HG03159 (cell line): ENCODE measurements around the gene ZNF268.
"Not testable (repeated sequence)": the region's sequence is repeated elsewhere in the genome, so short reads cannot be mapped to it uniquely, and the experiment has no call there.

ENCODE experiments used
- ATAC-seq: cut with Tn5 transposase; IDR thresholded peaks from one replicate; pipeline ENCODE4 v1.9.1; 2021; ENCODE audit warnings: mild to moderate bottlenecking, moderate library complexity; ENCODE audit not compliant: unreplicated experiment

ZNF268 gene

DNA sequence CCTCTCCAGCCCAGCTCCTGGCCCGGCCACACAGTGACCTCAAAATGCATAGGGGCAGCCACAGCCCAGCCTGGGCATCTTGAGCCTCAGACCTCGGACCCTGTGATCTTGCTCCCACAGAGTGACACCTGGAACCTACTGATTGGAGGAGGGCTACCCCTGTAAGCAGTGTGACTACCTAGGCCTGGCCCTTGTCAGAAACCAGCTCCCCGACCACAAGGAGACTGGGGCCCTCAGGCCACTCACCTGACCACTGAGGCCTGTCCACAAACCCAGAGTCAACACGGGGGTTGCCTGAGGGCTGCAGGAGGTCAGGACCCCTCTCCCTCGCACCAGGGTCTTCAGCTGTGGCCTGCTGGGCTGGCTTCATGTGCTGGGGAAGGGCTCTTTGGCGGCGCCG is 45.4 kb downstream of the ZNF268 start:
- ATAC-seq = no peak

DNA sequence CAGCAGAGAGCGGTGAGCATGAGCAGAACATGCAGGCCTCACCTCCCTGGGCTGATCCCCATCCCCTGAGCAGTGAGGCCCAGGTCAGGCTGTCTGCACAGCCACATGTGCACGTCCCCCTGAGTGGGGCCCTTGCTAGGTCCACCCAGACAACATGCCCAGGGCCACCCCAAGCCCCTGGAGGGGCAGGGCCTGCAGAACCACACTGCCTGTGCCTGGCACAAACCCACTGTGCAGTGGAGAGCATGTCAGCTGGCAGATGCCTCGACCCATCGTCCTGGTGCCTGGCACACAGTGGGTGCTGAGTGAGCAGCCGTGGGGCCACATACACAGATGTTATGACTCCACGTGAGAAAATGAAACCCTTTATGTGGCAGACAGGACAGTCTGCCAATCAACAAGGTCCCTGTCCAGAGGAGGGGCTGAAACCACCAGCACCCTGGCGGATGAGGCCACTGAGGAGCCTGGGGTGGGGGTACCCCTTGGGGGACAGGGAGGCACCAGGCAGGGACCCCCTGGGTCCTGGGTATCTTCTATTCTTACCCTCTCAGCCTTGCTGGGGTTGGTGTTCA is 46.1 kb downstream of the ZNF268 start:
- ATAC-seq = no peak

DNA sequence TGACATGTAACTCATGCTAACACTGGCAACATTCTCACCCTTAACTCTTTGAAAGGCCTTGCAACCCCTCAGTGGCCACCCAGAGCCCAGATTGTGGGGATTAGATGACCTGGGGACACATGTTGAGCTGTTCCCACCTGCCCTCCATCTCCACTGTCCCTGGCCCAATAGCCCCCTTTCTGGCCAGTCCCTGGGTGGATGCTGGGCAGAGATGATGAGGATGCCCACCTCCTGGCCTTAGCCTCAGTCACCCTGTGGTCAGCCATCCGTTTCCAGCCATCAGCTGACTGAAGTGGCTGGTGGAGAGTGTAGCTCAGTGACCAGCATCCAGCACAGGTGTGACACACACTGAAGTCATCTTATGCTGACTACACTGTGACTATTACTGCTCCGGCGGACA is 49.7 kb downstream of the ZNF268 start:
- ATAC-seq = no peak

DNA sequence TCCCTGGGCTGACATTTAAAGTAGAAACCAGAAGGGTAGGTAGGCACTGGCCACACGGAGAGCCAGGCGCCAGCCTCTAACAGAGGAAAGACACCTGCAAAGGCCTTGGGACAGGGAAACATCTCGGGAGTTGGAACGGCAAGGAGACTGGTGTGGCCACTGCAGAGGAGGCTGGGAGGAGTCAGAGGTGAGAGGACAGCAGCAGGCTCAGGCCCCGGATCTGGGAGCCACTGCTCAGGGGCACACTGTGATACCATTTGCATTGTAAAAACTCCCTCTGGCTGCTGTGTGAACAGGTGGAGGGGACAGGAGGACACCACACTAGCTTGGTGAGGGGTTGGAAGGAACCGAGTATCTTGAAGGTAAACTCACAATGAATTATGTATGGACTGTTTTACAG is 51.7 kb downstream of the ZNF268 start:
- no peak for ATAC-seq

DNA sequence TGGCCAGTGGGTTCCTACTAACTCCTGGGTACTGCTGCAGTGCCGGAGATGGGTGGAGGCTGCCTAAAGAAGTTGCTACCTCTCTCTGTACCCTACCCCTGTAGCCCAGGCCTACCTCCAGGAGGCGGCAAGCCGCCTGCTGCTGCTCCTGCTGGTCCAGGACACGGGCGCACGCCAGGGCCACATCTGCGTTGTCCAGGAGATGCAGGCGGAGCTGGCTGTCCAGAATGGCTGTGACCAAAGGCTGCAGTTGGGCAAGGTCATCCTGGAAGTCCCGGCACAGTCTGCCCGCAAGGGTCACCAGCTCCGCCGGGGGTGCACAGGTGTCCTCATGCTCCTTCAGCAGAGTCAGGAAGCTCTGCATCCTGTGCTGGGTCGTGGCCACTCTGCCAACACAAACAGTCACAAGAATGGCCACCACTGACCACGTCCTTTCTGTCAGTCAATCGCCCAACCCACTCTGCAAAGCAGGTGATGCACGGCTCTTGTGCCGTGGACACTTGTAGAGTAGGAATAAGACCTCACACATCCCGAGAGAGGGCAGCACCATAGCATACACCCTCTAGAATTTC is 52.8 kb downstream of the ZNF268 start:
- ATAC-seq = no peak

DNA sequence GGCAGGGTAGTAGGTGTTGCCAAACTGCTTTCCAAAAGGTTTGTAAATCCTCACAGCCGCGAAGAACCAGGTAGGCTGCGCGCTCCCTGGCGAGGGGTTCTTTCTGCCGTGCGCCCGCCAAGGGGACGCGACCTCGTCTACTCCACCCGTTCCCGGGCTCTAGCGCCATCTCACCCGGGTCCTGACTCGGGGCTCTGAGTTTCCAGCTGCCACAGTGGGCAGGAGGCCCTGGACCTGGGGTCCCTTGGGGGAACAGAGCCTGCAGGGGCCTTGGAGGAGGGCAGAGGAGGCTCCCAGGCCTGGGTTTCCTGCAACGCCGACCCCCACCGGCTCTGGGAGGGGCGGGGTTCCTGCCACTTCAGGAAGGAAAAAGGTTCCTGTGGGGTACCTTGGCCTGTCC is 53.7 kb downstream of the ZNF268 start:
- ATAC-seq = no peak

DNA sequence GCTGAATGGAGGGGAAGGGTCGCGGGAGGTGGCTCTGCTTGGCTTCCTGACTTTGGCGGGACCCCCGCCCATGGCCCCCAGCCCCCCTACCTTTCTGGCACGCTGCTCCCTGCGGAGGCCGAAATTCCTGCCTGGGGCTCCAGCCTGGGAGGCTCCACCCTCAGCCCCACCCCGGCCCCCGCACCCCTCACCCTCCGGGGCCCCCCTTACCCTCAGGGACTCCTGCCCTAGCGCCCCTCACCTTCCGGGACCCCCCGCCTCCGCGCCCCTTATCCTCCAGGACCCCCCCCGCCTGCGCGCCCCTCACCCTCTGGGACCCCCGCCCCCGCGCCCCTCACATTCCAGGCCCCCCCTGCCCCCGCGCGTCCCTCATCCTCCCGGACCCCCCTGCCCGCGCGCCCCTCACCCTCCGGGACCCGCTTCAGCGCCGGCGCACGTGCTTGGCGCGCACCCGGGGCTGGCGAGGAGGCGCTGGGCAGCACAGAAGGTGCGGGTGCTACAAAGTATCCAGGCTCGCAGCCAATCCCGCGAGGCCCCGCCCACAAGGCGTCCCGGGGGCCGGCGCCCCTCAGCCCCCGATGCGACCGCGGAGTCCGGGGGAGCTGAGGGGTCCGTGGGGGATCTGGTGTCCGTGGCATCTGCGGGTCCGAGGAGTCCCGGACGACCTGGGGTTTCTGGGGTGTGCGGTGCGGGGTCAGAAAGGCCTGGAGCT is 54.3 kb downstream of the ZNF268 start, which contains the start of gene ANHX:
Gene ANHX, minus strand, starts transcription at position 477 of the 712 bp plus-strand sequence. CDS start 1,521 bp downstream, outside the sequence.
- no peak for ATAC-seq

DNA sequence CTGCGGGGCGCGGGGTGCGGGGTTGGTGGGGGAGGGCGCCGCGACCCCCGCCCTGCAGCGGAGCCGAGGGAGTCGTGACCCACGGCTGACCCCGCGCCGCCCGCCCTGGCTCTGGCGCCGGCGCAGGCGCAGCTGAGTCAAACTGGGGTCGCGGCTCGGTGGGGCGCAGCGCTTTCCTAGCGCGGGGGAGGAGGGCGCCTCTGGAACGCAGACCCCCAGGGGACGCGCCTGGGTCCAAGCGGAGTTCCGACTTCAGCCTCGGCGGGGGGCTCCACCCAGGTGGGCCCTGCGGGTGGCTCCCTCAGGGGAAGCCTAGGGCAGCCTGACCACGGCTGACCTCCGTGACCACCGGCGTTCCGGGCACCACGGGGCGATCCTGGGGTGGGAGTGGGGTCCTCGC is 54.8 kb downstream of the ZNF268 start:
- ATAC-seq = no peak

DNA sequence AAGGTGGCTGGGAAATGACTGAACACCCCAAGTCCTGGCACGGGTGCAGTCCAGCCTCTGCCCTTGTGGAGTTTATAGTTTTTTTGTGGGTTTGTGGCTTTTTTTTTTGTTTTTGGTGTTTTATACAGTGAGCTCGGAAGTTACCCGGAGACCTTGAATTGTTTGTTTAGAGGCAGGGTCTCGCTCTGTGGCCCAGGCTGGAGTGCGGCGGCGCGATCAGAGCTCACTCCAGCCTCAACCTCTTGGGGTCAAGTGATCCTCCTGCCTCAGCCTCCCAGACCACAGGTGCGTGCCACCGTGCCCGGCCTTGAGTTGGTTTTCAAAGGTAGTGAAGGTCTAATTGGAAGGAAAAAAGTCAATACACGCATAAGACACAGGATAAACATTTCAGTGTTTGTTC is 55.3 kb downstream of the ZNF268 start:
- ATAC-seq = no peak

DNA sequence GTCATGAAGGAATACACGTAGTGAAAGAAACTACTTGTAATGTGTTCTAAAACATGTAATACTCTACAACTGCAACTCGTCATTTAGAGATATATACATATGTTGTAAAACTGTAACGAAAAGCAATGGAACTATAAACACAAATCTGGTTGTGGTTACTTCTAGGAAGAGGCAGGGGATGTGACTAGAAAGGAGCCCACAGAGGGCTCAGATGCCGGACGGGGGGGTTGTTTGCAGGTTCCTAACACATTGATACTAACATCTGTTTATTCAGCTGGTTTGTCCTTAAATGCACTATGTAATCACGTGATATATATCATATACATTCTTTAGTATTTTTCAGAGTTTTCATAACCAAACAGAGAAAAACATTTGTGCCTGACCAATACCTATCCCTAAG is 70.4 kb downstream of the ZNF268 start:
- no peak for ATAC-seq

DNA sequence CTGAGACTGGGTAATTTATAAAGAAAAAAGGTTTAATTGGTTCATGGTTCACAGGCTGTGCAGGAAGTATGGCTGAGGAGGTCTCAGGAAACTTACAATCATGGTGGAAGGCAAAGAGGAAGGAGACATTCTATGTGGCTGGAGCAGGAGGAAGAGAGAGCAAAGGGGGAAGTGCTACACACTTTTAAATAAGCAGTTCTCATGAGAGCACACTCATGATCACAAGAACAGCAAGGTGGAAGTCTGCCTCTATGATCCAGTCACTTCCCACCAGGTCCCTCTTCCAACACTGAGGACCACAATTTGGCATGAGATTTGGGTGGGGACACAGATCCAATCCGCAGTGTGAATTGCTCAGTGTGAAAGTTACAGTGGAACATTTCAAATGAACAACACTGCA is 74.5 kb downstream of the ZNF268 start:
- not testable (repeated sequence) for ATAC-seq

DNA sequence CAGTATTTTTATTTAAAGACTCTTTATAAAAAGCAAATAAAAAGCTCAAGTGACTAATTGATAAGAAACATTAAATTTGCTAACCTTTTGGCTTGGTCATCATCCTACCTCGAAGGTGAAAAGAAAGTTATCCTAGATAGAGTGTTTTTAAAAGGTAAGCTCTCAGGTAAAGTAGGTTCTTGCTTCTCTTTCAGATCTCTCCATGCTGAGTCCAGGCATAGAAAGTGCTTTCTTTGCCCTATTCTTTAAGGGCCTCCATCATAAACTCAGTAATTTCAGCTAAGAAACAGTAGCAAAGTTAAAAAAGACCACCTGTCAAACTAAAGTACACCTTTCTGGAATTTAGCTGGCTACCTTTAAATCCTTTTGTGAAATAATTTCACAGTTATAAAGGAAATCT is 75.0 kb downstream of the ZNF268 start:
- no peak for ATAC-seq

DNA sequence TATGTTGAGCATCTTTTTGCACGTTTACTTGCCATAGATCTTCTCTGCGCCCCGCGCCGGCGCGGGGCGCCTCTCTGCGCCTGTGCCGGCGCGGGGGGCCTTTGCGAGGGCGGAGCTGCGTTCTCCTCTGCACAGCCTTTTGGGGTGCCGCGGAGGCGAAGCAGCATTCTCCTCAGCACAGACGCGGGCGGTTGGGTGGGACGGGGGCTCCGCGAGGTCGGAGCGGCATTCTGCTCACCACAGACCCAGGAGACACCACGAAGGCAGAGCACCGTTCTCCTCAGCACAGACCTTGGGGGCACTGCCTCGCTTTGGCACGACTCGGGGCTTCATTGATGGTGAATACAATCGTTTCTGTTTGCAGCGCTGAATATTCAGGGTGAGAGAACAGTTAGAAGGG is 82.9 kb downstream of the ZNF268 start:
- ATAC-seq = no peak
